Astrocyte (in vitro differentiated cells and primary cell): Measurements from ENCODE around the gene CAPRIN1.

Source experiments
- EZH2 ChIP-seq: IDR thresholded peaks from 2 replicates; pipeline ENCODE4 v1.6.1; 2012; ENCODE audit warnings: mild to moderate bottlenecking, low read length, inconsistent platforms; ENCODE audit not compliant: insufficient read depth
- TF ChIP-seq, protein P1 (sequence below): IDR thresholded peaks from 2 replicates; pipeline ENCODE4 v1.5.1; 2011; ENCODE audit warnings: low read depth, mild to moderate bottlenecking, inconsistent platforms, low read length, moderate library complexity; ENCODE audit not compliant: insufficient read depth

DNA sequence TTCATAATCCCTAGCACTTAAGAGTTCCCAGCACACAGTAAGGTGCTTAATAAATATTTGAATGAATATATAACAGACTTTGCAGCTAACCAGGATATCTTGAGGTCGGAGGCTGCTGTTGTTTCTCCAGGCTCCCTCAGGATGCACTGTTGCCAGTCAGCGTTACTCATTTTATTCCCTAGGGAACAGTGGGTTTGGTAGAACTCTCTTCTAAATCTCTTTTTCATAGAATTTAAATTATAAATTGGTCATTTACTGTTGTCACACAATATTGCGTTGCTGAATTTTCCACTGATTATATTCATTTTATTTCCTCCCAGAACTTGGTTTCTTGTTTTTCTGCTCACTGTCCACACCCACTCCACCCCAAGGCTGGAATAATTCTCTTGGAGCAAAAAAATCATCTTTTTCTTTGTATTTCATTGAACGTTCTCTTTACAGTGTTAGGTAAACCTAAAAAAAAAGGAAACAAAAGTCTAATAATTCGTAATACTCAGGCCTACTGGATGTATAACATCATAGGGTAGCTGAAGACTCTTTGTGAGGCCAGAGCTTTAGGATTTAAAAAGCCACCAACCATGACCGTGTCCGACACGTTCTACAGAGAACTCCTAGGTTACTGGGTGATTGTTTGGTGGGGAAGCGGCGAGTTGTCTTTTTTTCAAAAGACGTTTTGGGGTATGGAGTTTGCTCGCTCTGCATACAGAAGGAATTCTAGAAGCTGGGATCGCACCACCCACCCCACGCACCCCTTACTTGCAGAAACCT lies 766 bp upstream of the CAPRIN1 start:
- TF ChIP-seq, protein P1, sequence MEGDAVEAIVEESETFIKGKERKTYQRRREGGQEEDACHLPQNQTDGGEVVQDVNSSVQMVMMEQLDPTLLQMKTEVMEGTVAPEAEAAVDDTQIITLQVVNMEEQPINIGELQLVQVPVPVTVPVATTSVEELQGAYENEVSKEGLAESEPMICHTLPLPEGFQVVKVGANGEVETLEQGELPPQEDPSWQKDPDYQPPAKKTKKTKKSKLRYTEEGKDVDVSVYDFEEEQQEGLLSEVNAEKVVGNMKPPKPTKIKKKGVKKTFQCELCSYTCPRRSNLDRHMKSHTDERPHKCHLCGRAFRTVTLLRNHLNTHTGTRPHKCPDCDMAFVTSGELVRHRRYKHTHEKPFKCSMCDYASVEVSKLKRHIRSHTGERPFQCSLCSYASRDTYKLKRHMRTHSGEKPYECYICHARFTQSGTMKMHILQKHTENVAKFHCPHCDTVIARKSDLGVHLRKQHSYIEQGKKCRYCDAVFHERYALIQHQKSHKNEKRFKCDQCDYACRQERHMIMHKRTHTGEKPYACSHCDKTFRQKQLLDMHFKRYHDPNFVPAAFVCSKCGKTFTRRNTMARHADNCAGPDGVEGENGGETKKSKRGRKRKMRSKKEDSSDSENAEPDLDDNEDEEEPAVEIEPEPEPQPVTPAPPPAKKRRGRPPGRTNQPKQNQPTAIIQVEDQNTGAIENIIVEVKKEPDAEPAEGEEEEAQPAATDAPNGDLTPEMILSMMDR = no peak
- no peak for TF ChIP-seq EZH2
